D721Med (cell line): Measurements from ENCODE around the gene KHDRBS2.

ENCODE experiments used
- DNase-seq: peaks from one replicate; pipeline ENCODE4 v3.0.0; 2011; ENCODE audit warnings: low spot score; ENCODE audit not compliant: insufficient read length
- FAIRE-seq: peaks from 2 replicates; lab custom pipeline; 2011; peaks lifted over from hg19 to GRCh38; lab: Jason Lieb, UNC
- CTCF ChIP-seq: IDR thresholded peaks from 2 replicates; pipeline ENCODE4 v1.5.1; 2012; ENCODE audit warnings: mild to moderate bottlenecking, control low read depth; ENCODE audit not compliant: insufficient read depth; ENCODE audit errors: missing control alignments

Gene KHDRBS2

GRCh38 chr6:62288562-62288961, 2.5 kb upstream of the KHDRBS2 start:
- FAIRE-seq: no peak
- DNase-seq: no peak
- no peak for TF ChIP-seq CTCF

- no peak for FAIRE-seq
- TF ChIP-seq CTCF: no peak
- no peak for DNase-seq
These were observed 432 bp upstream of the KHDRBS2 start for GRCh38 chr6:62286470-62286843.

GRCh38 chr6:62284725-62285124, 1.3 kb downstream of the KHDRBS2 start:
- DNase-seq: no peak
- no peak for TF ChIP-seq CTCF
- FAIRE-seq: no peak

- TF ChIP-seq CTCF: peak; percentile 59
- DNase-seq: no peak
- no peak for FAIRE-seq
These were observed 2.1 kb downstream of the KHDRBS2 start for GRCh38 chr6:62283796-62284411.

- TF ChIP-seq CTCF: no peak
- no peak for FAIRE-seq
- no peak for DNase-seq
These were observed 2.7 kb downstream of the KHDRBS2 start for GRCh38 chr6:62283365-62283764.

GRCh38 chr6:62280099-62280498, 5.9 kb downstream of the KHDRBS2 start:
- FAIRE-seq (no peak), DNase-seq (no peak)

More at GRCh38 chr6:62280099-62280498, 5.9 kb downstream of the KHDRBS2 start:
- no peak for TF ChIP-seq CTCF
